NB4 (cell line): ENCODE data around the gene SERPINF2.
"Not testable (repeated sequence)": the region's sequence is repeated elsewhere in the genome, so short reads cannot be mapped to it uniquely, and the experiment has no call there.

Experiments used
- CTCF ChIP-seq: IDR thresholded peaks from one replicate; pipeline ENCODE4 v1.5.1; 2012; ENCODE audit warnings: low read depth, low read length
- POLR2A ChIP-seq: IDR thresholded peaks from 2 replicates; pipeline ENCODE4 v1.6.1; 2011; ENCODE audit warnings: mild to moderate bottlenecking; ENCODE audit not compliant: insufficient read length; ENCODE audit errors: extremely low read depth

- TF ChIP-seq CTCF, POLR2A: not testable (repeated sequence)
Observed at GRCh38 chr17:1797846-1798245, 55.2 kb downstream of the SERPINF2 start.
